Measurements from ENCODE around the gene ZNF107.

Gene ZNF107

GRCh38 chr7:64626083-64626469 lies 39.9 kb upstream of the ZNF107 start:
- no peak for TF ChIP-seq CTCF (IDR thresholded peaks at IDR 0.05; ENCODE audit: unreplicated experiment in 3 of 3)
- Mint-ChIP-seq H3K4me3 (no peak overlapping the region), H3K4me1 (no peaks in the 10 kb centered on the region), H3K27ac (no peak overlapping the region), H3K36me3 (ENCODE audit: low read depth) (peaks cover 4% of the 10 kb centered on the region), H3K9me3 (peaks cover 42% of the 10 kb centered on the region), H3K27me3 (ENCODE audit: low read depth) (no peaks in the 10 kb centered on the region)

GRCh38 chr7:64626557-64626956 lies 39.4 kb upstream of the ZNF107 start:
- TF ChIP-seq CTCF (IDR thresholded peaks at IDR 0.05; ENCODE audit: unreplicated experiment in 3 of 3), result no peak
- no peak overlapping the region for H3K27ac Mint-ChIP-seq
- peaks cover 39% of the 10 kb centered on the region for H3K9me3 Mint-ChIP-seq
- H3K36me3 Mint-ChIP-seq (ENCODE audit: low read depth), result peaks cover 4% of the 10 kb centered on the region
- H3K4me3 Mint-ChIP-seq, result no peak overlapping the region
- no peaks in the 10 kb centered on the region for H3K4me1 Mint-ChIP-seq
- H3K27me3 Mint-ChIP-seq (ENCODE audit: low read depth), result no peaks in the 10 kb centered on the region

GRCh38 chr7:64628192-64628591 lies 37.7 kb upstream of the ZNF107 start:
- no peak overlapping the region for H3K4me3 Mint-ChIP-seq
- no peak for TF ChIP-seq CTCF (IDR thresholded peaks at IDR 0.05; ENCODE audit: unreplicated experiment in 3 of 3)
- no peaks in the 10 kb centered on the region for H3K27me3 Mint-ChIP-seq (ENCODE audit: low read depth)
- no peaks in the 10 kb centered on the region for H3K4me1 Mint-ChIP-seq
- H3K36me3 Mint-ChIP-seq (ENCODE audit: low read depth), result peaks cover 4% of the 10 kb centered on the region
- peaks cover 31% of the 10 kb centered on the region for H3K9me3 Mint-ChIP-seq
- H3K27ac Mint-ChIP-seq, result no peak overlapping the region

GRCh38 chr7:64628721-64629120 lies 37.2 kb upstream of the ZNF107 start:
- Mint-ChIP-seq H3K27ac (no peak overlapping the region), H3K4me1 (no peaks in the 10 kb centered on the region), H3K4me3 (no peak overlapping the region), H3K9me3 (peaks cover 29% of the 10 kb centered on the region), H3K36me3 (ENCODE audit: low read depth) (peaks cover 4% of the 10 kb centered on the region), H3K27me3 (ENCODE audit: low read depth) (no peaks in the 10 kb centered on the region)
- TF ChIP-seq CTCF (IDR thresholded peaks at IDR 0.05; ENCODE audit: unreplicated experiment in 3 of 3), result no peak

GRCh38 chr7:64630496-64630895 lies 35.4 kb upstream of the ZNF107 start:
- peaks cover 32% of the 10 kb centered on the region for H3K9me3 Mint-ChIP-seq

More at GRCh38 chr7:64630496-64630895, 35.4 kb upstream of the ZNF107 start:
- Mint-ChIP-seq H3K4me3 (no peak overlapping the region), H3K27me3 (ENCODE audit: low read depth) (no peaks in the 10 kb centered on the region), H3K4me1 (no peaks in the 10 kb centered on the region), H3K36me3 (ENCODE audit: low read depth) (peaks cover 4% of the 10 kb centered on the region), H3K27ac (no peak overlapping the region)
- no peak for TF ChIP-seq CTCF (IDR thresholded peaks at IDR 0.05; ENCODE audit: unreplicated experiment in 3 of 3)
